Left cardiac atrium (tissue), 4 donors: ENCODE measurements around the gene GADD45GIP1. TPM values are rescaled to one million over a fixed set of nuclear protein-coding genes. Genes with fewer than 3 reads are reported as not detected.
"Not testable (repeated sequence)": the region's sequence is repeated elsewhere in the genome, so short reads cannot be mapped to it uniquely, and the experiment has no call there.

ENCODE experiments used
- ATAC-seq, 2 donors: fragments of 200-7000 bp; cut with Tn5 transposase; one replicate each; pipeline ENCODE4 v1.9.1; 2020; ENCODE audit warnings: mild to moderate bottlenecking in 2 of 2, moderate library complexity in 2 of 2
- DNase-seq: peaks from one replicate; pipeline ENCODE4 v3.0.0-alpha.2; 2020
- intact Hi-C, 2 donors: fragments of 100-400 bp; cut with DNase I; formaldehyde crosslinking; loops; one replicate each; pipeline versions ENCODE4 v1.14.1 to v1.15.1; 2022 to 2023
- total RNA-seq, 2 donors: library from RNA; stranded (reverse); fragmentation: NEBNext Ultra II Directional; extraction: Animal tissue kit (Norgen Biotek cat#: 25700); gene quantifications; one replicate each; pipeline ENCODE4 v1.2.1, GENCODE V29; 2021
- donor health status: DM: no; HTN: yes; CAD: no.
- donor health status: DM: no; HTN: yes; CAD: no; lungs with severe emphysema.
- donor health status: DM: yes; HTN: yes; CAD: no.
- donor health status: Dilated cardiomyopathy.

GADD45GIP1 gene
- total RNA-seq, 2 donors from 2014 or later: 25.5 to 28.1 TPM

- ATAC-seq (no peak), DNase-seq (no peak)
- intact Hi-C loops: no loop called here
Observed at GRCh38 chr19:12992729-12993128, 35.7 kb upstream of the GADD45GIP1 start.

GRCh38 chr19:12991296-12991695 is 34.3 kb upstream of the GADD45GIP1 start:
- no peak for DNase-seq

GRCh38 chr19:12990853-12991252 is 33.8 kb upstream of the GADD45GIP1 start:
- DNase-seq: no peak
- no peak for ATAC-seq
- intact Hi-C loops: no loop called here

More at GRCh38 chr19:12991296-12991695, 34.3 kb upstream of the GADD45GIP1 start:
- ATAC-seq: no peak
- intact Hi-C loops: no loop called here

DNA sequence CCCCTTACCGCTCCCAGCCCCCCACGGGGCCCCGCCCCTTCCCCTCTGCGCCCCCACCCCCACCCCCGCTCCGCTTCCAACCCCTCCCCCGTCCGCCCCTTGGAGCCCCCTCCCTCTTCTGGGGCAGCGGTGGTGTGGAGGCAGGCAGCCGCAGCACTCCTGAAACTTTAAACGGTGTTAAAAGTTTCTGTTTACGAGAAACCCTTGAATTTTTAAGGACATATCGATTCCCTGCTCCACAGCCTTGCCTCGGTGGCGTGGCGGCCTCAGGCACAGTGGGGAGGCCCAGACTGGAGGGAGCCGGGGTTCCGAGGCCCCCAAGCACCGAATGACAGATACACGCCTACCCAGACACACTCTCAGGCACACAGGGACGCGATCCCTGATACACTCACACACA is 33.4 kb upstream of the GADD45GIP1 start:
- intact Hi-C loops: no loop called here
- no peak for DNase-seq
- no peak for ATAC-seq

DNA sequence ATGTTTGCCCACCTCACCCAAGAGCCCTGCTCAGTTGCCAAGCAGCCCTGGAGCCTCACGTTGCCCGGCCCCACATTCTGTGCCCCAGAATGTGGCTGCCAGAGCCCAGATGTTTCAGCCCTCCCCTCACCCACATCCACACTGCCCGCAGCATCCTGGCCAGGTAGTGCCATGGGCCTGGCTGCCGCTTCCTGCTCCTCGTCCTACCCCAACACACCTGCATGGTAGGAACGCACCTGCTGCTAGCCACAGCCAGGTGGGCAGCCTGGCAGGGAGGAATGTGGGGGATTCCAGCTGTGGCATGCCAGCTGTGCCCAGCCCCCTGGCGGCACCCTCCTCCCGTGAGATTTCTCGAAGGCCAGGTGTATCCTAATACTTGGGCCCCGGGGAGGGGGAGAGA is 30.8 kb upstream of the GADD45GIP1 start:
- intact Hi-C loops: loop anchor here (5.0 kb wide), 2 partner anchors 75 to 90 kb away; no protein-coding TSS in a partner anchor
- DNase-seq (no peak), ATAC-seq (no peak)

DNA sequence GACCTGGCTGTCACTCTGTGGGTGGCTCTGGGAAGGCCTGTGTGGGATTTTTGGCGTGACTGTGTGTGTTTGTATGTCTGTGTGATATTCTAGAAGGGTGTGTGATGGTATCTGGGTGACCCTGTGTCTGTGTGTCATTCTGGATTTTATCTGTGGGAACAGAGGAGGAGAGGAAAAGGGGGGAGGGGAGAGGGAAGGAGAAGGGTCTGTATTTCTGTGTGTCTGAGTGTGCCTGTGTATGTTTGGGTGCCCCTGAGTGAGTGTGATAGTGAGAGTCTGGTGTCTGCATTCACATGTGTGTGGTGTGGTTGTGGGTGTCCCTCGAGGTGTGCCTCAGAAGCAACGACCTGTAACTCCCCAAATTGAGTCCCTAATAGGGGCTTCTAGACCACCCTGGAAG is 30.2 kb upstream of the GADD45GIP1 start:
- ATAC-seq (no peak), DNase-seq (no peak)
- intact Hi-C loops: loop anchor here (5.0 kb wide), 2 partner anchors 75 to 90 kb away; no protein-coding TSS in a partner anchor

- intact Hi-C loops: loop anchor here (5.0 kb wide), 2 partner anchors 76 to 91 kb away; no protein-coding TSS in a partner anchor
- ATAC-seq (no peak), DNase-seq (no peak)
Observed at GRCh38 chr19:12986726-12987125, 29.7 kb upstream of the GADD45GIP1 start.

DNA sequence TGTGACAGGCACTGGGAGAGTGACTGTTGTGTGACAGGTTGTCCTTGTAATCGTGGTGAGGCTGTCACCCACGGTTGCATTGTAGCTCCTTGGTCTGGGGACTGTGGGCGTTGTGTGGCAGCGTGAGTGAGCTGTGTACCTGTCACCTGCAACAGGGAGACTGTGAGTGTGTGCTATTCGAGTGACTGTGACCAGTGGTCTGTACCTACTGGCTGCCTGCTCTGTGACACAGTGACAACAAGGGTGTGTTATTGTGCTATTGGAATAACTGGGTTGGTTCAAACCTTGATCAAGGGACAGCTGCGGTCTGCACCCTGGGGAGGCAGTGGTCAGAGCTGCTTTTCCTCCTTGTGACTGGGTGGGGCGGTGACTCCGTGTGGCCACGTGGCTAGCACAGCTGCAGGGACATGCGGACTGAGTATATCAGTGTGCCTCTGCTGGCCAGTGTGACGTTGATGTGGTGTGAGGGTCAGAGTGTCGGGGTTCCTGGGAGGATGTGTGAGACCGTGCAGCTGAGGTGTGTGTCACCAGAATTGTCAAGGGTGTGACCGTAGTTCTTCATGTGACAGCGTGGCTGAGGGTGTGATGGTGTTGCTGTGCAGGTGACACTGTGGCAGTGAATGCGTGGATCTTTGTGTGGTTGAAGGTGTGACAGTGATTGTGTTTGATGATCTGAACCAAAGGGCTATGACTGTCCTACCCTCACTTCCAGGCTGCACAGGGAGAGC is 28.2 kb upstream of the GADD45GIP1 start:
- ATAC-seq (peak; percentile 66 to 78), DNase-seq (peak; percentile 68)
- intact Hi-C loops: loop anchor here (5.0 kb wide), 2 partner anchors 77 to 92 kb away; no protein-coding TSS in a partner anchor

DNA sequence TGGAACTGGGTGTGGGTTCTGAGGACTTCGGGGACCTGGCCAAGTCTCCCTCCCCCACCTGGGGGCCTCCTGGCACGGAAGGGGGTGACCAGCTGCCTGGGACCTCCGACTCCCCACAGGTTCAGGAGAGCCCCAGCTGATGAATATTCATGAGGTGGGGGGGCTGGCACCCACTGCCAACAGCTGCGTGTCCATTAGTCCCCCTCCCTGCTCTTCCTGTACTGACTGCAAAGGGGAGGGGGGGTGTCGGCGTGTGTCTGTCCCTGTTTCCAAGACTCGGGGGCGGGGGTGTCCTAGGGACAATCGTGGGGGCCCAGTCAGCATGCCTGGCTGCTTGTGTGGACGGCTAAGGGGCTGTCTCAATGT is 27.6 kb upstream of the GADD45GIP1 start:
- DNase-seq (no peak), ATAC-seq (peak in 1 of 2 donors; percentile 2)
- intact Hi-C loops: loop anchor here (5.0 kb wide), 2 partner anchors 78 to 93 kb away; no protein-coding TSS in a partner anchor

DNA sequence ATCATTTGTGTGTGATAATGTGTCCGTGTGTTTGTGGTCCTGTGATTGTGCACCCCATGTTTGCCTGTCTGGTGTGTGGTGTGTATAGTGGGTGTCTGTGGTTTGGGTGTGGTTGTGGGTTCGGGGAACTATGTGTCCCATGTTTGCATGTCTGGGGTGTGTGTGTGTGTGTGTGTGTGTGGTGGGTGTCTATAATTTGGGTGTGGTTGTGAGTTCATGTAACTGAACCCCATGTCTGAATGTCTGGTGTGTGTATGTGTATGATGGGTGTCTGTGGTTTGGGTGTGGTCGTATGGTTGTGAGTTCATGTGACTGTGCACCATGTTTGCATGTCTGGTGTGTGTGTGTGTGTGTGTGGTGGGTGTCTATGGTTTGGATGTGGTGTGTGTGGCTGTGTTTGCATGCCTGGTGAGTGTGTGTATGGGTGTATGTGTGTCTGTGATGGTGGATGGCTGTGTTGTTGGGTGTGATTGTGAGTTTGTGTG is 27.2 kb upstream of the GADD45GIP1 start:
- intact Hi-C loops: no loop called here

DNA sequence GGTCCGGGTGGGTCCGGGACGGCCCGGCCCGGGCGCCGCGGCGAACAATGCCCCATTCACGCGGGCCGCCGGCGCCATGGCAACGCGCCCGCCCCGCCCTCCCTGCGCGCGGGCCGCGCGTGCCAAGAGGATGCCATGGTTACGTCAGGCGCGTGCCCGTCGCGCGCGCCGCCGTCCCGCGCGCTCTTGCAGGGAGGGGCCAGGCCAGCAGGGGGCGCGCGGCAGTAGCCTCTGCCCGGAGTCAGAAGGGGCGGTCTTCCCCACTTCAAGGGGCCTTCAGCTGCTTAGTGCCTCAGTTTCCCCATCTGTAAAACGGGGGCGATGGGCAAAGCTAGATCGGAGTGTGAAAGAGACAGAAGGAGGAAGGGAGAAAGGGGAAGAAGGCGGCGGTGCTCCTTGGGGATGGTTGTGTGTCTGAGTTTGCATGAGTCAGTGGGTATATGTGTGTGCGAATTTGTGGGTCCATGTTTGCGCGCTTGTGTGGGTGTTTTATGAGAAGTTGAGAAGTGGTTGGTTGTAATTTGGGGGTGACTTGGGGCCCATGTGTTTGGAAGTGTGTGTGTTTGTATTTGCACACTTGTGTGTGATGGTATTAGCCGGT is 26.6 kb upstream of the GADD45GIP1 start:
- DNase-seq: peak; percentile 84
- peak; percentile 87 to 90 for ATAC-seq
- intact Hi-C loops: no loop called here

More for the DNA sequence above, 27.2 kb upstream of the GADD45GIP1 start:
- DNase-seq: no peak
- no peak for ATAC-seq

GRCh38 chr19:12983091-12983490 is 26.1 kb upstream of the GADD45GIP1 start:
- no peak for ATAC-seq
- no peak for DNase-seq
- intact Hi-C loops: no loop called here

DNA sequence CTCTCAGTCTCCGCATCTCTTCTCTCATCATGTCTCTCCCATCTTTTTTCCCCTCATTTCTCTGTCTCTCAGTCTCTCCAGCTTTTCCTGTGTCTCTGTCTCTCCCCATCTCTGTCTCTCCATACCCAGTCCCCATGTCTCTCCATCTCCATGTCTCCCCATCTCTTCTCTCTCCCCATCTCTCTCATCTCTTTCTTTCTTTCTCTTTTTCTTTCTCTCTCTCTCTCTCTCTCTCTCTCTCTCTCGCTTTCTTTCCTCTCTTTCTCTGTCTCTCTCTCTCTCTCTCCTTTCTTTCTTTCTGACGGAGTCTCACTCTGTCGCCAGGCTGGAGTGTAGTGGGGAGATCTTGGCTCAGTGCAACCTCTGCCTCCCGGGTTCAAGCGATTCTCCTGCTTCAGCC is 25.6 kb upstream of the GADD45GIP1 start:
- ATAC-seq (no peak), DNase-seq (no peak)
- intact Hi-C loops: no loop called here

DNA sequence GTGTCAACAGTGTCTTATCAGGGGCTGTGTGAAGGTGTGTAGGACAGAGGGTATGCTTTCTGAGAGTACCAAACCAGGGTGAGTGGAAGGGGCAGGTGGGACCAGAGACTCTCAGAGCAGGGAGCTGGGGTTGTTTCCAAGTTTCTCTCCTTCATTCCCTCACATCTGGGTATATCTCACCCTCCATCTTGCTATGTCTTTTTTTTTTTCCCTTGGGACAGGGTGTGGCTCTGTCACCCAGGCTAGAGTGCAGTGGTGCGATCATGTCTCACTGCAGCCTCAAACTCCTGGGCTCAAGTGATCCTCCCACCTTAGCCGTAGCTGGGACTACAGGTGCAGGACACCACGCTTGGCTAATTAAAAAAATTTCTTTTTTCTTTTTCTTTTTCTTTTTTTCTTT is 23.0 kb upstream of the GADD45GIP1 start:
- no peak for ATAC-seq
- no peak for DNase-seq
- intact Hi-C loops: loop anchor here (2.0 to 10.0 kb wide), 5 partner anchors 113 to 605 kb away; no protein-coding TSS in a partner anchor

GRCh38 chr19:12976109-12976508 is 19.1 kb upstream of the GADD45GIP1 start:
- not testable (repeated sequence) for ATAC-seq, DNase-seq
- intact Hi-C loops: loop anchor here (5.0 to 10.0 kb wide), 2 partner anchors 286 to 609 kb away; no protein-coding TSS in a partner anchor

GRCh38 chr19:12975221-12975741 is 18.3 kb upstream of the GADD45GIP1 start:
- no peak for DNase-seq
- no peak for ATAC-seq
- intact Hi-C loops: loop anchor here (5.0 to 10.0 kb wide), 2 partner anchors 287 to 610 kb away; no protein-coding TSS in a partner anchor

DNA sequence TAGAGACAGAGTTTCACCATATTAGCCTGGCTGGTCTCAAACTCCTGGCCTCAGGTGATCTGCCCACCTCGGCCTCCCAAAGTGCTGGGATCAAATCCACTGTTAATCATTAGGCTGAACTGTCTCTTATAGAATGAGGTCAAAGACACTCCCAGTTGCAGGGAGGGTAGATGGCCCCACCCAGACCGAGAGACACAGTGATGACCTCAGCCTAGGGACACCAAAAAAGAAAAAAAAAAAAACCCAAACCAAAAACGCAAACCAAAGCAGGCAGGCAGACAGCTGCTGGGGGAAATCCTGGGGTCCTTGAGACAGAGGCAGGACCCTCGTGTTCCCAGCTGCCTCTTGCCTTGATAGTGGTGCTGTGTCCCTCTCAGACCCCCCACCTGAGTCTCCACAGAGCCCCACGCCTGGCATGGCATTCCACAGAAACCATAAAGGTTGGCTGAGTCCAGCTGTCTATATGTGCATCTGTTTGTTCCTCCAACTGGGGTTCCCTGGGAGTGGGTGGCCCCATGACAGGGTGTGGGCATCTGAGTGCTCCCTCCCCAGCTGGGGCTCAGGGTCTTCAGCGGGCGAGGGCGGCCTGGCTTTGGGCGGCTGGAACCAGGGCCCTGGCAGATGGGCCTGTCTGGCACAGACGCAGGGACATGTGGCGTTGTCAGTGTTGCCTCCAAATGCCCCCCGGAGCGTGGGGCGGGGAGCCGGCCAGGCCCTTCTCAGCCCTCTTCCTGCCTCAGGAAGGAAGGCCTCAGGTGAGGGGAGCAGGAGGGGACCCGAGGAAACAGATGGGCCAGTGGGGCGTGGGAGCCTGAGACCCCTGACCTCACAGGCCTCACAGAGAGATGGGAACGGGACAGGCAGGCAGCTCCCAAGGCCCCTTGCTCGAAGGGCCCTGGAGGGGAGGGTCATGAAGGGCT is 17.5 kb upstream of the GADD45GIP1 start:
- intact Hi-C loops: loop anchor here (5.0 to 10.0 kb wide), 2 partner anchors 288 to 610 kb away; no protein-coding TSS in a partner anchor
- ATAC-seq: no peak
- no peak for DNase-seq

DNA sequence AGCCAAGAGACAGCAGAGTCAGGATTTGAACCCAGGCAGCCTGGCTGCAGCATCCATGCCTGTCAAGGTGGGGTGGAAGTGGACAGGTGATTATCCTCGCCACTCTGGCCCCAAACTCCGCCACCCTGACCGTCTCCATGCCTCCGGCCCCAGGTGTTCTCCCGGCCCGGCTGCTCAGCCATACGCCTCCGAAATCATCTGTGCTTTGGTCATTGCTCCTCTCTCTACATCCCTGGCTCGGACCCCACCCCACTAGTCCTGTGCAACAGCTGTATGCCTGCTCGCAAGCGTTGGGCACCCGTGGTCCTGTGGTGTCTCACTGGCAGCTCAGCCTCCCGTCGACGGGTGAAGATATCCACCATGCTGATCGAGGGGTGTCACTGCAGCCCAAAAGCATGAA is 16.2 kb upstream of the GADD45GIP1 start:
- ATAC-seq: no peak
- intact Hi-C loops: loop anchor here in 1 of 2 donors (10.0 kb wide), 1 partner anchor 612 kb away; no protein-coding TSS in a partner anchor
- DNase-seq: no peak
